Neural progenitor cell (in vitro differentiated cells): ENCODE measurements around the gene FGFR4. TPM values are rescaled to one million over a fixed set of nuclear protein-coding genes. Genes with fewer than 3 reads are reported as not detected.
"Not testable (repeated sequence)": the region's sequence is repeated elsewhere in the genome, so short reads cannot be mapped to it uniquely, and the experiment has no call there.

ENCODE experiments used
- DNase-seq: peaks from one replicate; pipeline ENCODE4 v3.0.0-alpha.2; 2016; ENCODE audit warnings: low spot score
- H2AFZ ChIP-seq: fragments of 200-600 bp; sonication (generic); replicated peaks from 2 replicates; pipeline ENCODE4 v1.6.1; 2016; ENCODE audit warnings: antibody characterized with exemption
- H3F3A ChIP-seq: fragments of 200-600 bp; sonication (generic); 2 replicates; pipeline ENCODE4 v1.6.1; 2016; ENCODE audit warnings: antibody characterized with exemption, low read depth
- H3K27ac ChIP-seq: fragments of 200-600 bp; sonication (generic); 2 replicates; pipeline ENCODE4 v1.5.1; 2016; ENCODE audit warnings: mild to moderate bottlenecking
- H3K27me3 ChIP-seq: fragments of 200-600 bp; sonication (generic); 2 replicates; pipeline ENCODE4 v1.6.1; 2016; ENCODE audit warnings: mild to moderate bottlenecking, moderate library complexity
- H3K36me3 ChIP-seq: fragments of 200-600 bp; sonication (generic); 2 replicates; pipeline ENCODE4 v1.5.1; 2016
- H3K4me1 ChIP-seq: fragments of 200-600 bp; sonication (generic); 2 replicates; pipeline ENCODE4 v1.6.1; 2016; ENCODE audit warnings: mixed run types
- H3K4me2 ChIP-seq: fragments of 200-600 bp; sonication (generic); 2 replicates; pipeline ENCODE4 v1.6.1; 2016
- H3K4me3 ChIP-seq: fragments of 200-600 bp; sonication (generic); 2 replicates; pipeline ENCODE4 v1.5.1; 2016
- H3K79me2 ChIP-seq: fragments of 200-600 bp; sonication (generic); 2 replicates; pipeline ENCODE4 v1.6.1; 2016; ENCODE audit warnings: low read depth
- H3K9ac ChIP-seq: fragments of 200-600 bp; sonication (generic); 2 replicates; pipeline ENCODE4 v1.6.1; 2016
- H3K9me3 ChIP-seq: fragments of 200-600 bp; sonication (generic); 2 replicates; pipeline ENCODE4 v1.5.1; 2016; ENCODE audit warnings: low read depth
- H4K20me1 ChIP-seq: fragments of 200-600 bp; sonication (generic); 2 replicates; pipeline ENCODE4 v1.6.1; 2016; ENCODE audit warnings: low read depth
- H3K27ac Mint-ChIP-seq: 3 replicates; pipeline ENCODE4 v1.8.0; 2021; ENCODE audit warnings: mixed read lengths
- H3K27me3 Mint-ChIP-seq: 2 replicates; pipeline ENCODE4 v1.8.0; 2022; ENCODE audit warnings: low read depth, mild to moderate bottlenecking, inconsistent platforms, moderate library complexity, mixed read lengths; ENCODE audit not compliant: insufficient read depth
- H3K36me3 Mint-ChIP-seq: 3 replicates; pipeline ENCODE4 v1.8.0; 2021; ENCODE audit warnings: mixed read lengths
- H3K4me1 Mint-ChIP-seq: 3 replicates; pipeline ENCODE4 v1.8.0; 2021; ENCODE audit warnings: mixed read lengths
- H3K4me3 Mint-ChIP-seq: 3 replicates; pipeline ENCODE4 v1.8.0; 2021; ENCODE audit warnings: mild to moderate bottlenecking, moderate library complexity, mixed read lengths
- H3K9me3 Mint-ChIP-seq: 3 replicates; pipeline ENCODE4 v1.8.0; 2020; ENCODE audit warnings: mixed read lengths
- EZH2 ChIP-seq: fragments of 200-600 bp; sonication (generic); IDR thresholded peaks from 2 replicates; pipeline ENCODE4 v1.6.1; 2017; ENCODE audit warnings: antibody characterized with exemption, mild to moderate bottlenecking, moderate library complexity
- EZH2phosphoT487 ChIP-seq: fragments of 200-600 bp; sonication (generic); IDR thresholded peaks from 2 replicates; pipeline ENCODE4 v1.6.1; 2017; ENCODE audit warnings: antibody characterized with exemption
- total RNA-seq: library from RNA; depleted of rRNA; stranded (reverse); fragments of >200 nt; gene quantifications from 2 replicates; pipeline ENCODE4 v1.2.3, GENCODE V29; 2015; ENCODE audit warnings: low replicate concordance
- TF ChIP-seq, protein P1 (sequence below): fragments of 200-600 bp; sonication (generic); IDR thresholded peaks from 2 replicates; pipeline ENCODE4 v1.5.1; 2017; ENCODE audit warnings: antibody characterized with exemption, mild to moderate bottlenecking

FGFR4 gene
- total RNA-seq, 1 donor from 2014 or later = 8.2 TPM

- no peak overlapping the region for H3K4me2 ChIP-seq
- H3K9ac ChIP-seq = no peak overlapping the region
- Mint-ChIP-seq H3K27me3 (peaks cover 2% of the 10 kb centered on the region), H3K36me3 (peaks cover 32% of the 10 kb centered on the region), H3K4me3 (no peak overlapping the region), H3K9me3 (no peaks in the 10 kb centered on the region), H3K27ac (no peak overlapping the region), H3K4me1 (no peaks in the 10 kb centered on the region)
- H3K4me1 ChIP-seq = no peaks in the 10 kb centered on the region
- H3K9me3 ChIP-seq = no peaks in the 10 kb centered on the region
- no peaks in the 10 kb centered on the region for H3K27me3 ChIP-seq
- no peak for DNase-seq
- TF ChIP-seq, protein P1, sequence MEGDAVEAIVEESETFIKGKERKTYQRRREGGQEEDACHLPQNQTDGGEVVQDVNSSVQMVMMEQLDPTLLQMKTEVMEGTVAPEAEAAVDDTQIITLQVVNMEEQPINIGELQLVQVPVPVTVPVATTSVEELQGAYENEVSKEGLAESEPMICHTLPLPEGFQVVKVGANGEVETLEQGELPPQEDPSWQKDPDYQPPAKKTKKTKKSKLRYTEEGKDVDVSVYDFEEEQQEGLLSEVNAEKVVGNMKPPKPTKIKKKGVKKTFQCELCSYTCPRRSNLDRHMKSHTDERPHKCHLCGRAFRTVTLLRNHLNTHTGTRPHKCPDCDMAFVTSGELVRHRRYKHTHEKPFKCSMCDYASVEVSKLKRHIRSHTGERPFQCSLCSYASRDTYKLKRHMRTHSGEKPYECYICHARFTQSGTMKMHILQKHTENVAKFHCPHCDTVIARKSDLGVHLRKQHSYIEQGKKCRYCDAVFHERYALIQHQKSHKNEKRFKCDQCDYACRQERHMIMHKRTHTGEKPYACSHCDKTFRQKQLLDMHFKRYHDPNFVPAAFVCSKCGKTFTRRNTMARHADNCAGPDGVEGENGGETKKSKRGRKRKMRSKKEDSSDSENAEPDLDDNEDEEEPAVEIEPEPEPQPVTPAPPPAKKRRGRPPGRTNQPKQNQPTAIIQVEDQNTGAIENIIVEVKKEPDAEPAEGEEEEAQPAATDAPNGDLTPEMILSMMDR = no peak
- no peak for TF ChIP-seq EZH2phosphoT487
- no peak for TF ChIP-seq EZH2
- H2AFZ ChIP-seq = no peak overlapping the region
- no peaks in the 10 kb centered on the region for H3F3A ChIP-seq
- H3K79me2 ChIP-seq = peaks cover under 1% of the 10 kb centered on the region
- peaks cover 4% of the 10 kb centered on the region for H3K36me3 ChIP-seq
- no peak overlapping the region for H3K4me3 ChIP-seq
- H4K20me1 ChIP-seq = peaks cover under 1% of the 10 kb centered on the region
- H3K27ac ChIP-seq = no peak overlapping the region
Observed at GRCh38 chr5:177044641-177045040, 42.1 kb upstream of the FGFR4 start.

GRCh38 chr5:177045631-177046030, 41.1 kb upstream of the FGFR4 start:
- Mint-ChIP-seq H3K36me3 (peaks cover 32% of the 10 kb centered on the region), H3K9me3 (no peaks in the 10 kb centered on the region), H3K27me3 (peaks cover 2% of the 10 kb centered on the region), H3K4me1 (peaks cover 3% of the 10 kb centered on the region), H3K27ac (no peak overlapping the region), H3K4me3 (no peak overlapping the region)
- no peaks in the 10 kb centered on the region for H3K27me3 ChIP-seq
- H2AFZ ChIP-seq = no peak overlapping the region
- no peaks in the 10 kb centered on the region for H4K20me1 ChIP-seq
- no peak for DNase-seq
- peaks cover 9% of the 10 kb centered on the region for H3F3A ChIP-seq
- no peaks in the 10 kb centered on the region for H3K79me2 ChIP-seq
- no peak overlapping the region for H3K4me3 ChIP-seq
- peaks cover 4% of the 10 kb centered on the region for H3K36me3 ChIP-seq
- H3K27ac ChIP-seq = no peak overlapping the region
- H3K4me1 ChIP-seq = no peaks in the 10 kb centered on the region
- no peak overlapping the region for H3K9ac ChIP-seq
- H3K4me2 ChIP-seq = no peak overlapping the region
- H3K9me3 ChIP-seq = no peaks in the 10 kb centered on the region
- TF ChIP-seq, protein P1 = no peak
- TF ChIP-seq EZH2phosphoT487 (no peak), EZH2 (no peak)

GRCh38 chr5:177048531-177048930, 38.2 kb upstream of the FGFR4 start:
- H3K27me3 ChIP-seq, H3K79me2 ChIP-seq, H3K4me1 ChIP-seq, H3K9ac ChIP-seq, H3K4me3 ChIP-seq, H3K4me1 Mint-ChIP-seq, H3K9me3 Mint-ChIP-seq, H3F3A ChIP-seq, H3K27me3 Mint-ChIP-seq, H2AFZ ChIP-seq, H3K9me3 ChIP-seq, H3K27ac ChIP-seq, H4K20me1 ChIP-seq, H3K27ac Mint-ChIP-seq, H3K4me2 ChIP-seq, H3K4me3 Mint-ChIP-seq, H3K36me3 ChIP-seq, DNase-seq: not testable (repeated sequence)
- peaks cover 29% of the 10 kb centered on the region for H3K36me3 Mint-ChIP-seq

GRCh38 chr5:177049285-177049684, 37.4 kb upstream of the FGFR4 start:
- Mint-ChIP-seq H3K4me1 (peaks cover 3% of the 10 kb centered on the region), H3K4me3 (no peak overlapping the region), H3K36me3 (peaks cover 23% of the 10 kb centered on the region), H3K27ac (no peak overlapping the region), H3K27me3 (peaks cover 3% of the 10 kb centered on the region), H3K9me3 (no peaks in the 10 kb centered on the region)
- Histone ChIP-seq H4K20me1 (no peaks in the 10 kb centered on the region), H3K9ac (no peak overlapping the region), H3K36me3 (peaks cover 9% of the 10 kb centered on the region), H3K9me3 (no peaks in the 10 kb centered on the region), H3K4me2 (no peak overlapping the region), H3K27ac (no peak overlapping the region), H3K27me3 (no peaks in the 10 kb centered on the region), H2AFZ (no peak overlapping the region), H3K79me2 (no peaks in the 10 kb centered on the region), H3K4me3 (no peak overlapping the region), H3F3A (peaks cover 9% of the 10 kb centered on the region), H3K4me1 (no peaks in the 10 kb centered on the region)
- TF ChIP-seq EZH2phosphoT487 = no peak
- TF ChIP-seq, protein P1 = no peak
- TF ChIP-seq EZH2 = no peak
- DNase-seq = no peak
